ENCODE results near the gene SNRPB.

Gene SNRPB

GRCh38 chr20:2473516-2473915 lies 2.9 kb upstream of the SNRPB start:
- DNase-seq: no peak

- peak; percentile 72 for DNase-seq
Measured at GRCh38 chr20:2469991-2470422, 582 bp downstream of the SNRPB start.

- no peak for DNase-seq
Measured at GRCh38 chr20:2468581-2469407, 1.8 kb downstream of the SNRPB start.

GRCh38 chr20:2467412-2467811 lies 3.2 kb downstream of the SNRPB start:
- no peak for DNase-seq

GRCh38 chr20:2465100-2465499 lies 5.5 kb downstream of the SNRPB start:
- DNase-seq: no peak

GRCh38 chr20:2463616-2464365 lies 6.8 kb downstream of the SNRPB start:
- no peak for DNase-seq

- no peak for DNase-seq
Measured at GRCh38 chr20:2462484-2462883, 8.1 kb downstream of the SNRPB start.

GRCh38 chr20:2460752-2461424 lies 9.7 kb downstream of the SNRPB start:
- DNase-seq: no peak

- DNase-seq: no peak
Measured at GRCh38 chr20:2459981-2460751, 10.4 kb downstream of the SNRPB start.

- no peak for DNase-seq
Measured at GRCh38 chr20:2458919-2459499, 11.6 kb downstream of the SNRPB start.

- no peak for DNase-seq
Measured at GRCh38 chr20:2455771-2456497, 14.7 kb downstream of the SNRPB start.

- no peak for DNase-seq
Measured at GRCh38 chr20:2453792-2454191, 16.8 kb downstream of the SNRPB start.

GRCh38 chr20:2451939-2452732 lies 18.5 kb downstream of the SNRPB start:
- peak; percentile 80 for DNase-seq

GRCh38 chr20:2451422-2451821 lies 19.2 kb downstream of the SNRPB start:
- no peak for DNase-seq

- DNase-seq: no peak
Measured at GRCh38 chr20:2449386-2449785, 21.2 kb downstream of the SNRPB start.

GRCh38 chr20:2446845-2447244 lies 23.7 kb downstream of the SNRPB start:
- no peak for DNase-seq

- no peak for DNase-seq
Measured at GRCh38 chr20:2431185-2431584, 39.4 kb downstream of the SNRPB start.

GRCh38 chr20:2430538-2430937 lies 40.1 kb downstream of the SNRPB start:
- DNase-seq: no peak

GRCh38 chr20:2429051-2429450 lies 41.5 kb downstream of the SNRPB start:
- DNase-seq: no peak

GRCh38 chr20:2421247-2421646 lies 49.3 kb downstream of the SNRPB start:
- DNase-seq: peak; percentile 76

GRCh38 chr20:2420510-2420909 lies 50.1 kb downstream of the SNRPB start:
- no peak for DNase-seq
